Endodermal cell (in vitro differentiated cells): ENCODE results near the gene TMEM63A. TPM values are rescaled to one million over a fixed set of nuclear protein-coding genes. Genes with fewer than 3 reads are reported as not detected.

Source experiments
- DNase-seq: peaks from one replicate; pipeline ENCODE4 v3.0.0-alpha.2; 2017
- H3K27ac ChIP-seq: 2 replicates; pipeline ENCODE4 v1.5.1; 2013; ENCODE audit warnings: mild to moderate bottlenecking, low read depth, low read length, moderate library complexity
- H3K27me3 ChIP-seq: 2 replicates; pipeline ENCODE4 v1.6.1; 2013; ENCODE audit warnings: mild to moderate bottlenecking, low read length, moderate library complexity; ENCODE audit not compliant: insufficient read depth, control insufficient read depth, poor library complexity, severe bottlenecking
- H3K36me3 ChIP-seq: 2 replicates; pipeline ENCODE4 v1.7.0; 2013; ENCODE audit warnings: mild to moderate bottlenecking, low read length, moderate library complexity; ENCODE audit not compliant: control insufficient read depth, insufficient read depth
- H3K4me1 ChIP-seq: one replicate; pipeline ENCODE4 v1.7.0; 2013; ENCODE audit warnings: low read length; ENCODE audit not compliant: control insufficient read depth, insufficient read depth
- H3K4me3 ChIP-seq: 2 replicates; pipeline ENCODE4 v1.5.1; 2013; ENCODE audit warnings: mild to moderate bottlenecking, low read length, moderate library complexity
- H3K9ac ChIP-seq: 2 replicates; pipeline ENCODE4 v1.6.1; 2013; ENCODE audit warnings: mild to moderate bottlenecking, low read length, moderate library complexity; ENCODE audit not compliant: poor library complexity, severe bottlenecking; ENCODE audit errors: extremely low read depth
- H3K9me3 ChIP-seq: 2 replicates; pipeline ENCODE4 v1.6.1; 2013; ENCODE audit warnings: mild to moderate bottlenecking, low read length, moderate library complexity; ENCODE audit not compliant: control insufficient read depth
- H3K27ac Mint-ChIP-seq: 2 replicates; pipeline ENCODE4 v1.8.0; 2020; ENCODE audit warnings: mixed read lengths
- H3K27me3 Mint-ChIP-seq: 2 replicates; pipeline ENCODE4 v1.8.0; 2021; ENCODE audit warnings: mild to moderate bottlenecking, mixed read lengths; ENCODE audit not compliant: insufficient read depth
- H3K36me3 Mint-ChIP-seq: 2 replicates; pipeline ENCODE4 v1.8.0; 2020; ENCODE audit warnings: low read depth, mixed read lengths
- H3K4me1 Mint-ChIP-seq: 2 replicates; pipeline ENCODE4 v1.8.0; 2020; ENCODE audit warnings: mixed read lengths
- H3K4me3 Mint-ChIP-seq: 2 replicates; pipeline ENCODE4 v1.8.0; 2020; ENCODE audit warnings: mild to moderate bottlenecking, moderate library complexity, mixed read lengths
- H3K9me3 Mint-ChIP-seq: 2 replicates; pipeline ENCODE4 v1.8.0; 2020; ENCODE audit warnings: mild to moderate bottlenecking, mixed read lengths
- WGBS, 2 experiments: methylation state at CpG; one replicate each; pipeline versions ENCODE4 v1.1.5 to v1.1.7; 2013; ENCODE audit warnings: missing lambda C conversion rate in 2 of 2, mixed read lengths in 1 of 2; ENCODE audit not compliant: insufficient coverage in 1 of 2, insufficient read length in 1 of 2; 5-methylcytosine and 5-hydroxymethylcytosine counted together
- total RNA-seq, 2 donors: library from RNA; stranded (reverse); fragmentation: NEBNext Ultra II Directional in 1 of 2; extraction: Animal tissue kit (Norgen Biotek cat#: 25700) in 1 of 2; gene quantifications; 2 replicates in 1 of 2; 3 replicates in 1 of 2; pipeline ENCODE4 v1.2.1, GENCODE V29; 2021
- TF ChIP-seq, protein P1 (sequence below): fragments of 200-600 bp; sonication (generic); conservative IDR thresholded peaks from 2 replicates; pipeline ENCODE4 v1.5.0; 2021; ENCODE audit warnings: antibody characterized with exemption, mild to moderate bottlenecking

Gene TMEM63A
- total RNA-seq, 2 donors from 2014 or later = 194 to 232 TPM

DNA sequence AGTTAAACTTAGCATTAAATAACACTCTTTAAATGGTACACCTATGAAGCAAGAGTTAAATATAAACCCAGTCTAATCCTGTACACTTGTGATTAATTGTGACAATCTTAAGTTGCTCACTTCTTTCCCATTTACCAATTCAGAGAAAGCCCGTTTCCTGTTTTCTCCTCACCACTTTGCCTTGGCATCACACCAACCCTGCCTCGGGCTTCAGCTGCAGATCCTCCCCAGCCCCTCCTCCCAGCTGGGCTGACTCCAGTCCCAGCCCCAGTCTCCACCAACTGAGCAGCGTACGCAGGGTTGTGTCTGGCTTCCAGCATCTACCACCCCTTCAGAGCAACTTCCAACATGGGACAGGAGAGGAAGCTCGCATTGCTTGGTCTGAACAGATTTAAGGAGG, 37.7 kb upstream of the TMEM63A start:
- peaks cover 17% of the 10 kb centered on the region for H3K4me1 ChIP-seq
- Mint-ChIP-seq H3K9me3 (no peaks in the 10 kb centered on the region), H3K27ac (no peak overlapping the region), H3K27me3 (no peaks in the 10 kb centered on the region), H3K4me3 (no peak overlapping the region), H3K36me3 (peaks cover 50% of the 10 kb centered on the region), H3K4me1 (peaks cover 21% of the 10 kb centered on the region)
- no peak overlapping the region for H3K27ac ChIP-seq
- H3K36me3 ChIP-seq = peaks cover 49% of the 10 kb centered on the region
- DNase-seq = no peak
- H3K9ac ChIP-seq = no peak overlapping the region
- H3K27me3 ChIP-seq = no peaks in the 10 kb centered on the region
- no peak overlapping the region for H3K4me3 ChIP-seq
- no peaks in the 10 kb centered on the region for H3K9me3 ChIP-seq
- 95% methylated on average over 5 of the region's 5 CpGs; no CpG with 5 or more reads in 1 of the 2 experiments for WGBS, 2 experiments
- TF ChIP-seq, protein P1, sequence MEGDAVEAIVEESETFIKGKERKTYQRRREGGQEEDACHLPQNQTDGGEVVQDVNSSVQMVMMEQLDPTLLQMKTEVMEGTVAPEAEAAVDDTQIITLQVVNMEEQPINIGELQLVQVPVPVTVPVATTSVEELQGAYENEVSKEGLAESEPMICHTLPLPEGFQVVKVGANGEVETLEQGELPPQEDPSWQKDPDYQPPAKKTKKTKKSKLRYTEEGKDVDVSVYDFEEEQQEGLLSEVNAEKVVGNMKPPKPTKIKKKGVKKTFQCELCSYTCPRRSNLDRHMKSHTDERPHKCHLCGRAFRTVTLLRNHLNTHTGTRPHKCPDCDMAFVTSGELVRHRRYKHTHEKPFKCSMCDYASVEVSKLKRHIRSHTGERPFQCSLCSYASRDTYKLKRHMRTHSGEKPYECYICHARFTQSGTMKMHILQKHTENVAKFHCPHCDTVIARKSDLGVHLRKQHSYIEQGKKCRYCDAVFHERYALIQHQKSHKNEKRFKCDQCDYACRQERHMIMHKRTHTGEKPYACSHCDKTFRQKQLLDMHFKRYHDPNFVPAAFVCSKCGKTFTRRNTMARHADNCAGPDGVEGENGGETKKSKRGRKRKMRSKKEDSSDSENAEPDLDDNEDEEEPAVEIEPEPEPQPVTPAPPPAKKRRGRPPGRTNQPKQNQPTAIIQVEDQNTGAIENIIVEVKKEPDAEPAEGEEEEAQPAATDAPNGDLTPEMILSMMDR = no peak

DNA sequence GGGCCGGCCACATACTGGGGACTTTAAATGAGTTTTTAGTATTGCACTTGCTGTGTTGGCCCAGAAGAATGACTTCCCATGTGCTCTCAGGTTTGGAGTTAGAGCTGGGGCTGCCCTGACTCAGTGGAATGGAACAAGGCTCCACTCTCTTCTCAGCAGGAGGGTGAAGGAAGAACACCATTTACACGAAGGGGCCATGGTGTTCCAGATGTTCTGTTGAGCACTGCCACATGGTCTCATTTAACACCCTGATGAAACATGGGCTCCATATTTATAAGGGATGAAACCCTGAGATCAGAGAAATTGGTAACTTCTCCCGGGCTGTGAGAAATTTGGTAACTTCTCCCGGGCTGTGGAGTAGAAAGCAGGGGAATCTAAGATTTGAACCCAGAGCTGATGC, 36.1 kb upstream of the TMEM63A start:
- Histone ChIP-seq H3K36me3 (peaks cover 49% of the 10 kb centered on the region), H3K9me3 (no peaks in the 10 kb centered on the region), H3K27ac (no peak overlapping the region), H3K4me3 (no peak overlapping the region), H3K27me3 (no peaks in the 10 kb centered on the region), H3K9ac (no peak overlapping the region), H3K4me1 (peaks cover 17% of the 10 kb centered on the region)
- TF ChIP-seq, protein P1 = no peak
- DNase-seq = no peak
- Mint-ChIP-seq H3K9me3 (no peaks in the 10 kb centered on the region), H3K4me3 (no peak overlapping the region), H3K27ac (no peak overlapping the region), H3K36me3 (peaks cover 50% of the 10 kb centered on the region), H3K27me3 (no peaks in the 10 kb centered on the region), H3K4me1 (peaks cover 20% of the 10 kb centered on the region)
- 90 to 96% methylated on average over 3 to 4 of the region's 4 CpGs for WGBS, 2 experiments

DNA sequence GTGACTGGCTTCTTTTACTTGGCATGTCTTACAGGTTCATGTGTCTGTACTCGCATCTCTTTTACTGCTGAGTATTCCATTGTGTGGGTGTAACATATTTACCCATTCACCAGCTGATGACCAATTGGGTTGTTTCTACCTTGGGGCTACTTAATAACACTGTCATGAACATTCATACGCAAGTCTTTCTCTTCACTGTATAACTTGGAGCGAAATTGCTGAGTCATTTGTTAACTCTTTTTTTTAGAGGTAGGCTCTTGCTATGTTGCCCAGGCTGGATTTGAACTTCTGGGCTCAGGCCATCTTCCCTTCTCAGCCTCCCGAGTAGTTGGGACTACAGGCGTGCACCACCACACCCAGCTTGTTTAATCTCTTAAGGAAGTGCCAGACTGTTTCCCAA, 35.4 kb upstream of the TMEM63A start:
- TF ChIP-seq, protein P1 = no peak
- no peaks in the 10 kb centered on the region for H3K9me3 Mint-ChIP-seq
- peaks cover 43% of the 10 kb centered on the region for H3K36me3 ChIP-seq
- H3K36me3 Mint-ChIP-seq = peaks cover 47% of the 10 kb centered on the region
- peaks cover 18% of the 10 kb centered on the region for H3K4me1 Mint-ChIP-seq
- no peaks in the 10 kb centered on the region for H3K27me3 Mint-ChIP-seq
- H3K4me3 Mint-ChIP-seq = no peak overlapping the region
- peaks cover 17% of the 10 kb centered on the region for H3K4me1 ChIP-seq
- H3K9me3 ChIP-seq = no peaks in the 10 kb centered on the region
- H3K27me3 ChIP-seq = no peaks in the 10 kb centered on the region
- no peak overlapping the region for H3K27ac ChIP-seq
- no peak overlapping the region for H3K9ac ChIP-seq
- WGBS, 2 experiments = 92 to 97% methylated on average over 4 to 5 of the region's 5 CpGs
- DNase-seq = no peak
- no peak overlapping the region for H3K4me3 ChIP-seq
- no peak overlapping the region for H3K27ac Mint-ChIP-seq
